Keratinocyte (primary cell): ENCODE data around the gene ZSCAN32. TPM values are rescaled to one million over a fixed set of nuclear protein-coding genes. Genes with fewer than 3 reads are reported as not detected.

Source experiments
- DNase-seq: peaks from one replicate; pipeline ENCODE4 v3.0.0-alpha.2; 2011; ENCODE audit warnings: low read depth, missing footprints, low spot score
- FAIRE-seq: peaks from 2 replicates; lab custom pipeline; 2011; peaks lifted over from hg19 to GRCh38; lab: Jason Lieb, UNC
- H2AFZ ChIP-seq: 2 replicates; pipeline ENCODE4 v1.6.0; 2012; ENCODE audit warnings: low read length, control low read depth, inconsistent platforms; ENCODE audit not compliant: control insufficient read depth
- H3K27ac ChIP-seq: 2 replicates; pipeline ENCODE4 v1.5.1; 2011; ENCODE audit warnings: low read length; ENCODE audit not compliant: control insufficient read depth, insufficient read depth
- H3K27me3 ChIP-seq: 3 replicates; pipeline ENCODE4 v1.6.0; 2011; ENCODE audit warnings: low read length; ENCODE audit not compliant: control insufficient read depth, insufficient read depth; ENCODE audit errors: extremely low read depth
- H3K36me3 ChIP-seq, 2 experiments: 2 replicates in 1 of 2; 3 replicates in 1 of 2; pipeline ENCODE4 v1.5.1; 2011; ENCODE audit warnings: low read length in 2 of 2, mild to moderate bottlenecking in 1 of 2; ENCODE audit not compliant: control insufficient read depth in 2 of 2, insufficient read depth in 2 of 2; ENCODE audit errors: extremely low read depth in 1 of 2
- H3K4me1 ChIP-seq: 3 replicates; pipeline ENCODE4 v1.5.1; 2011; ENCODE audit warnings: low read length; ENCODE audit not compliant: control insufficient read depth, insufficient read depth; ENCODE audit errors: extremely low read depth
- H3K4me2 ChIP-seq: 3 replicates; pipeline ENCODE4 v1.6.0; 2011; ENCODE audit warnings: low read depth, low read length; ENCODE audit not compliant: control insufficient read depth, insufficient read depth; ENCODE audit errors: extremely low read depth
- H3K4me3 ChIP-seq, 3 experiments: fragments of 200-600 bp in 1 of 3; sonication (generic) in 1 of 3; 2 replicates in 2 of 3; 3 replicates in 1 of 3; pipeline ENCODE4 v1.5.1; 2011 to 2016; ENCODE audit warnings: low read length in 3 of 3, mild to moderate bottlenecking in 3 of 3, control low read depth in 2 of 3, inconsistent platforms in 1 of 3, low read depth in 1 of 3, mixed read lengths in 1 of 3, mixed run types in 1 of 3, moderate library complexity in 1 of 3; ENCODE audit not compliant: control insufficient read depth in 2 of 3, insufficient read depth in 2 of 3; ENCODE audit errors: extremely low read depth in 1 of 3
- H3K79me2 ChIP-seq: 2 replicates; pipeline ENCODE4 v1.6.0; 2012; ENCODE audit warnings: low read length; ENCODE audit not compliant: control insufficient read depth, insufficient read depth
- H3K9ac ChIP-seq: 3 replicates; pipeline ENCODE4 v1.6.0; 2011; ENCODE audit warnings: low read length; ENCODE audit not compliant: control insufficient read depth, insufficient read depth; ENCODE audit errors: extremely low read depth
- H3K9me1 ChIP-seq: 3 replicates; pipeline ENCODE4 v1.6.0; 2011; ENCODE audit warnings: low read length; ENCODE audit not compliant: control insufficient read depth, insufficient read depth; ENCODE audit errors: extremely low read depth
- H3K9me3 ChIP-seq: 2 replicates; pipeline ENCODE4 v1.5.1; 2012; ENCODE audit warnings: low read depth, low read length; ENCODE audit not compliant: control insufficient read depth
- H4K20me1 ChIP-seq: 3 replicates; pipeline ENCODE4 v1.6.0; 2011; ENCODE audit warnings: low read length; ENCODE audit not compliant: control insufficient read depth, insufficient read depth; ENCODE audit errors: extremely low read depth
- CTCF ChIP-seq, 3 experiments: IDR thresholded peaks in 1 of 3; conservative IDR thresholded peaks in 1 of 3; optimal IDR thresholded peaks in 1 of 3; 2 replicates in 2 of 3; 3 replicates in 1 of 3; pipeline versions ENCODE3 to v1.5.1; 2011; ENCODE audit warnings: low read length in 3 of 3, mild to moderate bottlenecking in 3 of 3, moderate library complexity in 2 of 3, control low read depth in 1 of 3, inconsistent platforms in 1 of 3; ENCODE audit not compliant: insufficient read depth in 2 of 3; ENCODE audit errors: extremely low read depth in 1 of 3
- EZH2 ChIP-seq: IDR thresholded peaks from one replicate; pipeline ENCODE4 v1.6.1; 2012; ENCODE audit warnings: inconsistent platforms, mild to moderate bottlenecking, low read length, moderate library complexity
- dilution Hi-C: fragments of 300-500 bp; cut with MboI; formaldehyde crosslinking; loops from one replicate; pipeline ENCODE4 v1.7.0; 2020; ENCODE audit warnings: low sequenced_read_pairs; ENCODE audit not compliant: extremely low pct_ligation_motif_present
- polyA plus RNA-seq, 5 experiments: library from polyadenylated mRNA; depleted of rRNA in 3 of 5; stranded (reverse) in 3 of 5; stranded (forward) in 1 of 5; unstranded in 1 of 5; fragments of >200 nt; gene quantifications; 1 replicate in 1 of 5; 2 replicates in 3 of 5; 3 replicates in 1 of 5; pipeline versions ENCODE4 v1.2.1 to v1.2.3, GENCODE V29; 2011 to 2012; ENCODE audit warnings: missing spikeins in 2 of 5, low read depth in 1 of 5, low replicate concordance in 1 of 5

The ZSCAN32 gene
- polyA plus RNA-seq, 1 donor (not counting 4 experiments of a cell fraction or from before 2014, with no cell fraction given): 17.2 TPM

DNA sequence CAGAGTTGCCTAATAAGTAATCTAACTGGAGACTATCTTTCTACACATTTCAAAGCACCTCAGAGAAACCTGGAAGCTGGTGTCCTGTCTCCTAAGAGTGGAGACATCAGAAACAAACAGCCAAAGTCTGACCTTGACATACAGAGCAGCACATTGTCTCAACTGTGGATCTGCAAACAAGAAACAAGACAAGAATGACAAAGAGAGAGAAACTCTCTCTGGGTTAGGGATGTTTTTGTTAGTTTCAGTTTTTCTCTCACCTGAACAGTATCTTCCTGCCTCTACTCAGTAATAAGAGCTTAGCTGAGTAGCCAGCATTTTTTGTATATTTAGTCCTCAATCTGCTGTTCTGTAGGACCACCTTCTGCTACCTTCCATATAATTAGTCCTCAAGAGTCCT, 33.6 kb upstream of the ZSCAN32 start:
- TF ChIP-seq CTCF (optimal IDR thresholded peaks at IDR 0.05 in 1 of 3, IDR thresholded peaks at IDR 0.05 in 1 of 3, conservative IDR thresholded peaks at IDR 0.05 in 1 of 3; ENCODE audit: extremely low read depth in 1 of 3, insufficient read depth in 2 of 3, low read length in 3 of 3) (no peak), EZH2 (no peak)
- Histone ChIP-seq H3K79me2 (no peaks in the 10 kb centered on the region), H3K9ac (no peak overlapping the region), H3K27me3 (no peaks in the 10 kb centered on the region), H3K4me1 (no peaks in the 10 kb centered on the region), H3K36me3 (peaks cover 0 to 2% of the 10 kb centered on the region in 2 experiments), H4K20me1 (no peaks in the 10 kb centered on the region), H3K9me3 (no peaks in the 10 kb centered on the region), H2AFZ (no peak overlapping the region), H3K4me2 (no peak overlapping the region), H3K9me1 (no peaks in the 10 kb centered on the region), H3K4me3 (no peak overlapping the region), H3K27ac (no peak overlapping the region)
- dilution Hi-C loops: no loop called here
- FAIRE-seq (no peak), DNase-seq (no peak)

DNA sequence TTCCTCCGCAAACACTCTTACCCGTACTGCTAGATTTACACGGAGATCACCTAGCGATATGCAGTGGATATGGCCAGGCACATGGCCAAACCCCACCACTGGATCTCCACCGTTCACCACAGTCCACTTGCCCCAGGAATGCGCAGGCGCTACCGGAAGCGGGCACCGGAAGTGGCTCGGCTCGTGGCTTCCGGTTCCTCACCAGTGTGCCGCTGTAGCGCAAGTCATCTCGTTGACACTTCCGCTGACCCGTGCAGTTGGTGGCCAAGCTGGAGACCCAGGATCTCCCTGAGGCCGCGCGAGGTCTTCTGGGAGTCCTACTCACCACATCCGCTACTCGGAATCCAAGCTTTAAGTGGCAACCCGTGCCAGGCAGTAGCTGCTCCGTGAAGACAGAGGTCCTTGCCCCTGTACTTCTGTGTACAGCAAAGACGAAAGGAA, 31.0 kb upstream of the ZSCAN32 start:
- Histone ChIP-seq H3K27ac (no peak overlapping the region), H3K4me3 (peak overlapping the region in 1 of 3 experiments; percentile 47), H2AFZ (no peak overlapping the region), H3K27me3 (no peaks in the 10 kb centered on the region), H4K20me1 (no peaks in the 10 kb centered on the region), H3K36me3 (peaks cover 0 to 2% of the 10 kb centered on the region in 2 experiments), H3K9me1 (no peaks in the 10 kb centered on the region), H3K79me2 (no peaks in the 10 kb centered on the region), H3K9ac (no peak overlapping the region), H3K9me3 (no peaks in the 10 kb centered on the region), H3K4me2 (no peak overlapping the region), H3K4me1 (no peaks in the 10 kb centered on the region)
- no peak for TF ChIP-seq CTCF (optimal IDR thresholded peaks at IDR 0.05 in 1 of 3, IDR thresholded peaks at IDR 0.05 in 1 of 3, conservative IDR thresholded peaks at IDR 0.05 in 1 of 3; ENCODE audit: extremely low read depth in 1 of 3, insufficient read depth in 2 of 3, low read length in 3 of 3)
- no peak for TF ChIP-seq EZH2
- dilution Hi-C loops: no loop called here
- DNase-seq (no peak), FAIRE-seq (no peak)
